HG03442 (cell line): ENCODE measurements around the gene ZNF202.
A peak's percentile ranks its signal among the peaks of the same experiment; 100 is the strongest.
"Not testable (repeated sequence)": the region's sequence is repeated elsewhere in the genome, so short reads cannot be mapped to it uniquely, and the experiment has no call there.

ENCODE experiments used
- ATAC-seq: cut with Tn5 transposase; IDR thresholded peaks from one replicate; pipeline ENCODE4 v1.9.1; 2021; ENCODE audit warnings: mild to moderate bottlenecking, moderate library complexity; ENCODE audit not compliant: unreplicated experiment

Gene ZNF202

GRCh38 chr11:123741159-123742030 is at the start of gene ZNF202:
ZNF202 (minus strand) TSS chr11:123741660; CDS start chr11:123730888, 10,772 bp downstream.
- ATAC-seq = peak; percentile 97

GRCh38 chr11:123783536-123783935 is 42.1 kb upstream of the ZNF202 start:
- no peak for ATAC-seq

GRCh38 chr11:123778511-123778910 is 37.1 kb upstream of the ZNF202 start:
- no peak for ATAC-seq

- no peak for ATAC-seq
Measured at GRCh38 chr11:123775715-123776549, 34.5 kb upstream of the ZNF202 start.

- no peak for ATAC-seq
Measured at GRCh38 chr11:123775289-123775688, 33.8 kb upstream of the ZNF202 start.

- ATAC-seq = no peak
Measured at GRCh38 chr11:123773959-123774358, 32.5 kb upstream of the ZNF202 start.

- ATAC-seq = no peak
Measured at GRCh38 chr11:123773026-123773425, 31.6 kb upstream of the ZNF202 start.

- no peak for ATAC-seq
Measured at GRCh38 chr11:123771664-123772063, 30.2 kb upstream of the ZNF202 start.

GRCh38 chr11:123770712-123771111 is 29.3 kb upstream of the ZNF202 start:
- ATAC-seq = no peak

GRCh38 chr11:123765601-123766000 is 24.1 kb upstream of the ZNF202 start:
- no peak for ATAC-seq

GRCh38 chr11:123762422-123762821 is 21.0 kb upstream of the ZNF202 start:
- ATAC-seq = no peak

- ATAC-seq = peak; percentile 93
Measured at GRCh38 chr11:123760894-123761293, 19.4 kb upstream of the ZNF202 start.

- no peak for ATAC-seq
Measured at GRCh38 chr11:123757976-123758375, 16.5 kb upstream of the ZNF202 start.

- no peak for ATAC-seq
Measured at GRCh38 chr11:123755813-123756212, 14.4 kb upstream of the ZNF202 start.

GRCh38 chr11:123755344-123755743 is 13.9 kb upstream of the ZNF202 start:
- ATAC-seq = no peak

GRCh38 chr11:123754101-123754568 is 12.7 kb upstream of the ZNF202 start, which contains the start of gene OR6X1:
OR6X1 (minus strand) TSS chr11:123754518; CDS start chr11:123754518, 0 bp downstream.
- ATAC-seq = no peak

GRCh38 chr11:123753110-123753509 is 11.7 kb upstream of the ZNF202 start:
- peak; percentile 44 for ATAC-seq

GRCh38 chr11:123751781-123752180 is 10.3 kb upstream of the ZNF202 start:
- ATAC-seq = no peak

GRCh38 chr11:123748349-123748748 is 6.9 kb upstream of the ZNF202 start:
- ATAC-seq = not testable (repeated sequence)

GRCh38 chr11:123745764-123746451 is 4.4 kb upstream of the ZNF202 start:
- no peak for ATAC-seq

GRCh38 chr11:123742724-123743120 is 1.3 kb upstream of the ZNF202 start:
- ATAC-seq = no peak
